ENCODE results near the gene OTUD3.

DNA sequence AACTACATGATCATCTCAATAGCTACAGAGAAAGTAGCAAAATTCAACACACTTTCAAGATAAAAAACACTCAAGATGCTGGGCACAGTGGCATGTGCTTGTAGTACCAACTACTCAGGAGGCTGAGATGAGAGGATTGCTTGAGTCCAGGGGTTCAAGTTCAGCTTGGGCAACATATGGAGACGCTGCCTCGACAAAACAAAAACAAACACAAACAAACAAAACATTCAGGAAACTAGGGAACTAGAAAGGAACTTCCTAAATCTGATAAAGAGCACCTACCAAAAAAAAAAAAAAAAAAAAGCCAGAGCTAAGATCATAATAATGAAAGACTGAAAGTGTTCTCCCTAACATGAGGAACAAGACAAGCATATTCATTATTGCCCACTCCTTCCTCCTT, 44.3 kb upstream of the OTUD3 start:
- TF ChIP-seq, protein P1, sequence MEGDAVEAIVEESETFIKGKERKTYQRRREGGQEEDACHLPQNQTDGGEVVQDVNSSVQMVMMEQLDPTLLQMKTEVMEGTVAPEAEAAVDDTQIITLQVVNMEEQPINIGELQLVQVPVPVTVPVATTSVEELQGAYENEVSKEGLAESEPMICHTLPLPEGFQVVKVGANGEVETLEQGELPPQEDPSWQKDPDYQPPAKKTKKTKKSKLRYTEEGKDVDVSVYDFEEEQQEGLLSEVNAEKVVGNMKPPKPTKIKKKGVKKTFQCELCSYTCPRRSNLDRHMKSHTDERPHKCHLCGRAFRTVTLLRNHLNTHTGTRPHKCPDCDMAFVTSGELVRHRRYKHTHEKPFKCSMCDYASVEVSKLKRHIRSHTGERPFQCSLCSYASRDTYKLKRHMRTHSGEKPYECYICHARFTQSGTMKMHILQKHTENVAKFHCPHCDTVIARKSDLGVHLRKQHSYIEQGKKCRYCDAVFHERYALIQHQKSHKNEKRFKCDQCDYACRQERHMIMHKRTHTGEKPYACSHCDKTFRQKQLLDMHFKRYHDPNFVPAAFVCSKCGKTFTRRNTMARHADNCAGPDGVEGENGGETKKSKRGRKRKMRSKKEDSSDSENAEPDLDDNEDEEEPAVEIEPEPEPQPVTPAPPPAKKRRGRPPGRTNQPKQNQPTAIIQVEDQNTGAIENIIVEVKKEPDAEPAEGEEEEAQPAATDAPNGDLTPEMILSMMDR (IDR thresholded peaks at IDR 0.05), result no peak
- no peak for TF ChIP-seq CHD2 (IDR thresholded peaks at IDR 0.05; ENCODE audit: low read length, partially characterized antibody)
- no peak for TF ChIP-seq SIN3A (IDR thresholded peaks at IDR 0.05; ENCODE audit: borderline replicate concordance, low read depth, low read length)
- TF ChIP-seq TEAD4 (IDR thresholded peaks at IDR 0.05; ENCODE audit: borderline replicate concordance, insufficient read depth), result no peak
- TF ChIP-seq MAX (IDR thresholded peaks at IDR 0.05; ENCODE audit: low read depth), result no peak
- no peak for TF ChIP-seq RAD21 (IDR thresholded peaks at IDR 0.05; ENCODE audit: low read length)
- TF ChIP-seq TAF1 (IDR thresholded peaks at IDR 0.05; ENCODE audit: borderline replicate concordance, low read depth, low read length), result no peak
- TF ChIP-seq TCF12 (IDR thresholded peaks at IDR 0.05), result no peak
- TF ChIP-seq USF1 (IDR thresholded peaks at IDR 0.05; ENCODE audit: borderline replicate concordance, low read depth), result no peak
- TF ChIP-seq JUND (IDR thresholded peaks at IDR 0.05), result no peak
- TF ChIP-seq SMC3 (IDR thresholded peaks at IDR 0.05; ENCODE audit: low read depth, low read length), result no peak
- no peak for TF ChIP-seq EP300 (IDR thresholded peaks at IDR 0.05; ENCODE audit: borderline replicate concordance in 1 of 2, low read depth in 1 of 2, low read length in 1 of 2)
- no peak for TF ChIP-seq GABPA (IDR thresholded peaks at IDR 0.05; ENCODE audit: low read depth)

All from SK-N-SH (cell line).